Mesothelial cell of epicardium (in vitro differentiated cells): ENCODE results near the gene SMC3. TPM values are rescaled to one million over a fixed set of nuclear protein-coding genes. Genes with fewer than 3 reads are reported as not detected.

Experiments
- DNase-seq, 2 experiments: peaks; one replicate each; pipeline ENCODE4 v3.0.0; 2021; ENCODE audit warnings: low spot score in 2 of 2; ENCODE audit not compliant: unreplicated experiment in 2 of 2
- H3K27ac Mint-ChIP-seq: 2 replicates; pipeline ENCODE4 v1.8.0; 2021; ENCODE audit warnings: mixed read lengths
- H3K27me3 Mint-ChIP-seq: 2 replicates; pipeline ENCODE4 v1.8.0; 2021; ENCODE audit warnings: low read depth, mixed read lengths
- H3K36me3 Mint-ChIP-seq: 2 replicates; pipeline ENCODE4 v1.8.0; 2021; ENCODE audit warnings: mixed read lengths
- H3K4me1 Mint-ChIP-seq: 2 replicates; pipeline ENCODE4 v1.8.0; 2021; ENCODE audit warnings: mixed read lengths
- H3K4me3 Mint-ChIP-seq: 2 replicates; pipeline ENCODE4 v1.8.0; 2021; ENCODE audit warnings: mild to moderate bottlenecking, moderate library complexity, mixed read lengths
- H3K9me3 Mint-ChIP-seq: 2 replicates; pipeline ENCODE4 v1.8.0; 2021; ENCODE audit warnings: mixed read lengths
- CTCF ChIP-seq: fragments of 200-600 bp; sonication (generic); IDR thresholded peaks from one replicate; pipeline ENCODE4 v1.5.0; 2021; ENCODE audit warnings: antibody characterized with exemption; ENCODE audit not compliant: unreplicated experiment
- total RNA-seq: library from RNA; stranded (reverse); gene quantifications from 3 replicates; pipeline ENCODE4 v1.2.1, GENCODE V29; 2021

Gene SMC3
- total RNA-seq, 1 donor from 2014 or later, result 47.2 TPM

DNA sequence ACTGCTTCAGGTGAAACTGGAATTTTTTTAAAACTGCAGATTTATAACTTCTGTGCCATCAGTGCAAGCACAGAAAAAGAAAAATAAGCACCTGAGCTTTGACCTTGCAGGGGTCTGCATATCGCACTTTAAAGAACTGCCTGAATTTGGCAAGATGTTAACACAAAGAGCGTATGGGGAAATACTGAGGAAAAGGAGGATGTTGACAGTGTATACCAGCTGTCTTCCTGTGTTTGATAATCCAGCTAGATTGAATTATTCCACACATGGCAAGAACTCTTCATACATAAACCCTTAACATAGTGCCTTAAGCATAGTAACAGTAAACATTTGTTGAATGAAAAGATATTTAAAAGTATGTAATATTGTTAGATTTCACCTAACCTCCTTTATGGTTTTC is 30.0 kb downstream of the SMC3 start:
- no peak overlapping the region for H3K4me3 Mint-ChIP-seq
- no peak for DNase-seq
- peaks cover 26% of the 10 kb centered on the region for H3K36me3 Mint-ChIP-seq
- no peaks in the 10 kb centered on the region for H3K4me1 Mint-ChIP-seq
- H3K27me3 Mint-ChIP-seq, result no peaks in the 10 kb centered on the region
- no peak overlapping the region for H3K27ac Mint-ChIP-seq
- no peaks in the 10 kb centered on the region for H3K9me3 Mint-ChIP-seq
- TF ChIP-seq CTCF, result no peak

DNA sequence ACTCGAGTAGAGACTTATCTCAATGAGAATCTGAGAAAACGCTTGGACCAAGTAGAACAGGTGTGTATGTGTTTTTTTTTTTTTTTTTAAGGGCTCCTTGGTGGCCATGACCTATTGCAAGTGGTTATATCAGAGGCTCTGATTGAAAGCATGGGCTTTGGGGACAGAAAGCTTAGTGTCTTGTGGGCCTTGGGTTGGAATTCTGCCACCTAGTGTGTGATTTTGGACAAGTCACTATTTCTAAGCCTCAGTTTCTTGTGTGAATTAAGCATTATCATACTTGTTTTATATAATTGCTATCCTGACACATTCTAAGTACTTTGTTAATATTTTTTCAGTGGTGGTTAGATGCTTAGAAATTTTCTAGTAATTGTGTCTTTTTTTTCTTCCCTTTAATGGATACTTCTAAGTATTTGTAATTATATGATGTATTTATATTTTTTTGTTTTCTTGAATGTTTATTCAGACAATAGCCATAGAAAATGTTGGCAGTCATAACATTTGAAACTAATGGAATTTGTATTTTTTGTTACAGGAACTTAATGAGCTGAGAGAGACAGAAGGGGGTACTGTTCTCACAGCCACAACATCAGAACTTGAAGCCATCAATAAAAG is 33.1 kb downstream of the SMC3 start:
- H3K36me3 Mint-ChIP-seq, result peaks cover 26% of the 10 kb centered on the region
- TF ChIP-seq CTCF, result peak; percentile 51
- H3K27ac Mint-ChIP-seq, result no peak overlapping the region
- H3K4me1 Mint-ChIP-seq, result no peaks in the 10 kb centered on the region
- no peak overlapping the region for H3K4me3 Mint-ChIP-seq
- no peaks in the 10 kb centered on the region for H3K9me3 Mint-ChIP-seq
- no peak for DNase-seq
- H3K27me3 Mint-ChIP-seq, result no peaks in the 10 kb centered on the region

- no peak for TF ChIP-seq CTCF
- Mint-ChIP-seq H3K27me3 (no peaks in the 10 kb centered on the region), H3K9me3 (no peaks in the 10 kb centered on the region), H3K4me3 (no peak overlapping the region), H3K36me3 (peaks cover 23% of the 10 kb centered on the region), H3K27ac (no peak overlapping the region), H3K4me1 (no peaks in the 10 kb centered on the region)
- DNase-seq, result no peak
These were observed 34.1 kb downstream of the SMC3 start for GRCh38 chr10:110601581-110601980.

DNA sequence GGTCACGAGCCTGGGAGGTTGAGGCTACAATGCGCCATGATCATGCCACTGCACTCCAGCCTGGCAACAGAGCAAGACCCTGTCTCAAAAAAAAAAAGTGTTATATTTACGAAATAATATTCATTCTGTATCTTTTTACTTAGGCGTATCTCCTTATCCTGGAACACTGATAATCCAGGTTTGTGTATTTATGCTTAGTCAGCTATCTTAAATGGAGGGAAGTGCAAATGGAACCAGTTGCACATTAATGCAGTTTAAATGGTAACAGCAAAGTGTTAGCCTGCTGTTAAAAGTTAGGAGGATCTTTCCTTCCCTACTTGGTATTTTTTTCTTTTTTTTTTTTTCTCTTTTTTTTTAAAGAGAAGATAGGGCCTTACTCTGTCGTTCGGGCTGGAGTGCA is 40.6 kb downstream of the SMC3 start:
- no peak overlapping the region for H3K4me3 Mint-ChIP-seq
- no peak overlapping the region for H3K27ac Mint-ChIP-seq
- DNase-seq, result no peak
- H3K36me3 Mint-ChIP-seq, result peaks cover 11% of the 10 kb centered on the region
- peaks cover 21% of the 10 kb centered on the region for H3K4me1 Mint-ChIP-seq
- no peaks in the 10 kb centered on the region for H3K9me3 Mint-ChIP-seq
- H3K27me3 Mint-ChIP-seq, result no peaks in the 10 kb centered on the region
- TF ChIP-seq CTCF, result no peak

DNA sequence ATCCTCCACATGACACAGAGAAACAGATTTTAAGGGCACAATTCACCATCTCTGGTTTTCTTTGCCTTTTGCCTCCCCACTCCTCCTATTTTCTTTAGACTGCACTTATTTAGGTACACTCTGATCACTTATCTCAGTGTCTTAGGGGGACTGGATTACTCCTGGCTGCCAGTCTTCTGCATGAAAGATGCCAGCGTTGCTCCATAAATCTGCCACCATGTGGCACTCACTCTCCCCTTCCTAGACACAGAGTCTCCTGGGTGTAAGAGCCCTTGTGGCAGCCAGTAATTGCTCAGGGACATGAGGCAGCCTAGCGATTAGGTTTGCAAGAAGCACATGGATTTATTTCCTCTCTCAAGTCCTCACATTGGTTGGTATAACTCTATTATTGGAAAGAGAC is 42.1 kb downstream of the SMC3 start:
- Mint-ChIP-seq H3K27me3 (no peaks in the 10 kb centered on the region), H3K4me3 (no peak overlapping the region), H3K4me1 (peaks cover 22% of the 10 kb centered on the region), H3K9me3 (no peaks in the 10 kb centered on the region), H3K36me3 (peaks cover 7% of the 10 kb centered on the region), H3K27ac (peak overlapping the region; percentile 54)
- no peak for DNase-seq
- no peak for TF ChIP-seq CTCF
